Activated CD4-positive, alpha-beta T cell treated with anti-CD3 and anti-CD28 coated beads for 1 hour (primary cell): ENCODE results near the gene GPR55.
"Not testable (repeated sequence)": the region's sequence is repeated elsewhere in the genome, so short reads cannot be mapped to it uniquely, and the experiment has no call there.

ENCODE experiments used
- DNase-seq: peaks from one replicate; pipeline ENCODE4 v3.0.0-alpha.2; 2020

The GPR55 gene

DNA sequence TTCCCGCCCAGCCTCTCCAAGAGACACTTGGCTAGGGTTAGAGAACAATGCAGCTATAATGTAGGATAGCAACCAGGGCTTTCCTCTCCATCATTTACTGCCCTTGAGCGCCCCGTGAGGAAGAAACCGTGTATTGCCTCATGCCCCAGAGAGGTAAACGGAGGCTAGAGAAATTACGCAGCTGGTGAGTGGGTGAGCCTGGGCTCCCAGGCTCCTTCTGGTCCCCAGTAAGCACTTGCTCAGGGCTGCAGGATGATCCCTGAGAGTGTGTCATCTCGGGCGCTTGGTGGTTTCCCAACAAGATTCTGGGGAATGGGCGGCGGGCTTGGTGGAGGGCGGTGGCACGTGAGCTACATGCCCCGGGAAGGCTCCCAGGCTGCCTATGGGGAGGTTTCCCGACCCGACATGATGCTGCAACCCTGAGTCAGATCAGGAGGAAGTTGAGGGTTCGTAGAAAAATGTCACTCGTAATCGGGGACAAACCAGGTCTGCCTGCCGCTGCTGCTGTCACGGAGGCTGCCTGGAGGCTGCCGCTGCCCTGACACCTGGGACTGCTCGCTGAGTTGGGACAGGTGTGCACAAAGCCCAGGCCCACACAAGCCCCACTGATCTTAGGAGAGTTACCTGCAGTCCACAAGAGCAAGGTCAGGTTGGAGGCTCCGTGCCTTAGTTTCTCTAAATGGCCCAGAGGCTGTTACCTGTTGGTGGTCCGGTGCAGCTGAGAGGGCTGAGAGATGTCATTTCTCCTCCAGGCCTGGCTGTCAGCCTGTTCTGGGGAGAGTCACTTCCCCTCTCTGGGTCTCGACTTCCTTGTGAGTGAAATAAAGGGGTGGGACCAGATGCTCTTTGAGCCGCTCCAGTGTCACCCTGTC lies at the start of gene GPR55:
GPR55 (minus strand) TSS at position 773 of the 872 bp plus-strand sequence. CDS start 14,280 bp downstream, outside the sequence.
- DNase-seq = no peak

- peak; percentile 43 for DNase-seq
These were observed 49.3 kb upstream of the GPR55 start for GRCh38 chr2:230974096-230974913.

DNA sequence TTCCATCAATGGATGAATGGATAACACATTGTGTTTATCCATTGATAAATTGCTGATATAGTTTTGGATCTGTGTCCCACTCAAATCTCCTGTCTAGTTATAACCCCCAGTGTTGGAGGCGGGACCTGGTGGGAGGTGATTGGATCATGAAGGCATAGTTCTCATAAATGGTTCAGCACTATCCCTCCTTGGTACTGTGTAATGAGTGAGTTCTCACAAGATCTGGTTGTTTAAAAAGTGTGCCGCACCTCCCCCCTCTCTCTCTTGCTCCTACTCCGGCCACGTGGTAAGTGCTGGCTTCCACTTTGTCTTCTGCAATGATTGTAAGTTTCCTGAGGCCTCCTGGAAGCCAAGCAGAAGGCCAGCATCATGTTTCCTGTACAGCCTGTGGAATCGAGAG lies 47.0 kb upstream of the GPR55 start:
- DNase-seq = no peak

DNA sequence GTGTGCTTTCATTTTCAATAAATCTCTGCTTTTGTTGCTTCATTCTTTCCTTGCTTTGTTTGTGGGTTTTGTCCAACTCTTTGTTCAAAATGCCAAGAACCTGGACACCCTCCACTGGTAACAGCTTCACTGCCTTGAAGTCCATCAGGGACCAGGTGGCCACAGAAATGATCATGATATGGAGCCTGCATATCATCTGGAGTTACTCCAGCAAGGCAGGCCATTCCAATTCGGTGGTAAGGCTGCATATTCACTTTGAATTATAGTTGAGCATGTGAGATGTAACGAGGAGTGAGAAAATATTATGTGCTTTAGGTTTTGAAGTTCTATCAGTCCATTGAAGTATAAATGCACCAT lies 44.6 kb upstream of the GPR55 start:
- DNase-seq = no peak

- DNase-seq = no peak
These were observed 44.0 kb upstream of the GPR55 start for GRCh38 chr2:230968921-230969658.

DNA sequence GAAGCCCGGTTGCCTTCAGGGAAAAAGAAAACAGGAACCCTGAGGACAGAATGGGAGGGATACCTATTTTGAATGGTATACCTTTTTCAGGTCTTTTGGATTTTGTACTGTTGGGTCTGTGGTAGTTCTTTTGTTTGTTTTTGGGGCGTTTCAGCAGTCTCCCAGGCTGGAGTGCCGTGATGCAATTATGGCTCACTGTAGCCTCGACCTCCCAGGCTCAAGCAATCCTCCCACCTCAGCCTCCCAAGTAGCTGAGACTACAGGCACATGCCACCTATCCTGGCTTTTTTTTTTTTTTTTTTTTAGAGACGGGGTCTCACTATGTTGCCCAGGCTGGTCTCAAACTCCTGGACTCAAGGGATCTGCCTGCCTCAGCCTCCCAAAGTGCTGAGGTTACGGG lies 43.3 kb upstream of the GPR55 start:
- not testable (repeated sequence) for DNase-seq

DNA sequence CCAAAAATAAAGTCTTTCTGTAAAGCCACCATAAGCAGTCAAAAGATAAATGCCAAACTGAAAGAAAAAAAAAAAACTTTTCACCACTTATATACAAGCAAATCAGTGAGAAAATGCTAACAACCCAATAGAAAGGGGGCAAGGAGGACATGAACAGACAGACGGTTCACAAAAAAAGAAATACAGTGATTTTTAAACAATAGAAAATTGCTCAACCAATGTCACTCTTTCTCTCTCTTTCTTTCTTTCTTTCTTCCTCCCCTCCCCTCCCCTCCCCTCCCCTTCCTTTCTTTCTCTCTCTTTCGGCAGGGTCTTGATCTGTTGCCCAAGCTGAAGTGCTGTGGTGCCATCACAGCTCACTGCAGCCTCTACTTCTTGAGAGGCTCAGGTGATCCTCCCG lies 42.1 kb upstream of the GPR55 start:
- DNase-seq = no peak

DNA sequence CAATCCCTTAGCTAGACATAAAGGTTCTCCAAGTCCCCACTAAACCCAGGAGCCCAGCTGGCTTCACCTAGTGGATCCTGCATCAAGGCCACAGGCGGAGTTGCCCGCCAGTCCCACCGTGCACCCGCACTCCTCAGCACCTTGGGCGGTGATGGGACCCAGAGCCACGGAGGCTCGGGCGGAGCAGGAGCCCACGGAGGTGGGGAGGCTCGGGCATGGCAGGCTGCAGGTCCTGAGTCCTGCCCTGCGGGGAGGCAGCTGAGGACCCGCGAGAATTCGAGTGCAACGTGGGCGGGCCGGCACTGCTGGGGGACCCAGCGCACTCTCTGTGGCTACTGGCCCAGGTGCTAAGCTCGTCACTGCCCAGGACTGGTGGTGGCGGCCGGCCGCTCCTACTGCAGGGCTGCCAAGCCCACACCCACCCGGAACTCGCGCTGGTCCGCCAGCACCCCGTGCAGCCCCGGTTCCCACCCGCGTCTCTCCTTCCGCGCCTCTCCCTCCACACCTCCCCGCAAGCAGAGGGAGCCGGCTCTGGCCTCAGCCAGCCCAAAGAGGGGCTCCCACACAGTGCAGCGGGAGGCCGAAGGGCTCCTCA lies 39.2 kb upstream of the GPR55 start:
- no peak for DNase-seq

- DNase-seq = no peak
These were observed 36.0 kb upstream of the GPR55 start for GRCh38 chr2:230961091-230961491.

DNA sequence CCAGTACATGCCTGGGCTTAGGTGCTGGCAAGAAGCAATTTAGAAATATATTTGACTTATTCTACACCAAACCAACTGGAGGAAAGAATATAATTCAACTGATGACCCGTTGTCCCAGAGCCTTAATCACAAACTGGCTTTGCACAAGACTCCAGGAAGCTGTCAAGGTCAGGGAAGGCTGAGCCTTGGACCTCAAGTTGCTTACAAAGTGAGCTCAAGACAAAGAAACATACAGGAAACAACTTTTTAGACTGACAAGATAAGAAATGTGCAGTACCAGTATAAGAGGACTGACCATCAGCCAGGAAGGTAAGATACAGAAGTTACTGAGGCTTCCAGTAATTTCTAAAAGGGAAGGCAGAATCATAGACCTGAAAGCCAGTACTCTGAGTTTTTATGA lies 35.0 kb upstream of the GPR55 start:
- no peak for DNase-seq

DNA sequence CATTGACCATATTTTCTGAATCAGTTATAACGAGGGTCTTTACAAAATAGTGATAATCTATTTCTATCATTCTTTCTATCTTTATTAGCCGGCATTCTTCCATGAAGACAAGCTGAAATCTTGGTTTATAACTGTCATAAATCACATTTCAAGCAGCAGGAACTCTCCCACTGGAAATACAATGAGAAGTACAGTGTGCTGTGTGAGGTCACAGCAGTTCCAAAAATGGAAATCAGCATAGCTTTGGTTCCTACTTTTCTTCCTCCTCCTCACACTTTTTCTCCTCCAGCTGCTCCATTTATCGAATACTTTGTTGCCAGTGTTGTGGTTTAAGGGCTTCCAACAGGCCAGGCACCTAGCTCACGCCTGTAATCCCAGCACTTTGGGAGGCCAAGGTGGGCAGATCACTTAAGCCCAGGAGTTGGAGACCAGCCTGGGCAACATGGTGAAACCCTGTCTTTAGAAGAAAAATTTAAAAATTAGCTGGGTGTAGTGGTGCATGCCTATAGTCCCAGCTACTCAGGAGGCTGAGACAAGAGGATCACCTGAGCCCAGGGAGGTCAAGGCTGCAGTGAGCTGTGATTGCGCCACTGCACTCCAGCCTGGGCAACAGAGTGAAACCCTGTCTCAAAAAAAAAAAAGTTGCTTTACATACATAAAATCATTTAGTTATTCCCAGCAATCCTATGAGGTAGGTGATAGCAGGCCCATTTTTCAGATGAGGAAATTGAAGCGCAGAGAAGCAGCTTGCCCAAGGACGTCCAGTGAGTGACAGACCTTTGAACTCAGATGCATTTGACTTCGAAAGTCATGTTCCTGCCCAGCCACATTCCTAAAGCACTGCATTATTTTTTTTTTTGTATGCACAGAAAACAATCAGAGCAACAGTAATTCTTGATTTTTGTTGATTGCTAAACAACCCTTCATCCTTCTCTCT lies 34.0 kb upstream of the GPR55 start:
- no peak for DNase-seq

DNA sequence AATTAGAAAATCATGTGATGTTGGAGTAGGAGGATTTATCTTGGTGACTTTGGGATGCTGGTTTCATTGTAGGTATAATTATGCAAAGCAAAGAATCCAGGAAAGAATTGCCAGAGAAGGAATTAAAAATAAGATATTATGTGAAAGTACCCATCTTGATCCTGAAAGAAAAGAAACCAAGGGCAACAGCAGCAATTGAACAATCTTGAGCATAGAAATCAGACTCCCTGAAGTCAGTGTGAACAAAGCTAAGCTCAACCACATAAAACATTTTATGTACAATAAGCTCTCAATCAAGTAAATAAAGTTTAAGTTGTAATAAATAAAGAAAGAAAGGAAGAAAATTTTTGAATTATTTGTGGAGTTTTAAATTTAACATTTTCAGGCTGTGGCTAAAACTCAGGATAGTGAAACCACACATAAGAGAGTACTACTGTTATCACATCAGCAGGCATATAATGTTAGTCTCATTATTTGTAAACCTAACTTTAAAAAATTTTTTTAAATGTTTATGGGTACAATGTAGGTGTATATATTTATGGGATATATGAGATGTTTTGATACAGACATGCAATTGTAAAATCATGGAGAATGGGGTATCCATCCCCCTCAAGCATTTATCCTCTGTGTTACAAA lies 32.8 kb upstream of the GPR55 start:
- no peak for DNase-seq

DNA sequence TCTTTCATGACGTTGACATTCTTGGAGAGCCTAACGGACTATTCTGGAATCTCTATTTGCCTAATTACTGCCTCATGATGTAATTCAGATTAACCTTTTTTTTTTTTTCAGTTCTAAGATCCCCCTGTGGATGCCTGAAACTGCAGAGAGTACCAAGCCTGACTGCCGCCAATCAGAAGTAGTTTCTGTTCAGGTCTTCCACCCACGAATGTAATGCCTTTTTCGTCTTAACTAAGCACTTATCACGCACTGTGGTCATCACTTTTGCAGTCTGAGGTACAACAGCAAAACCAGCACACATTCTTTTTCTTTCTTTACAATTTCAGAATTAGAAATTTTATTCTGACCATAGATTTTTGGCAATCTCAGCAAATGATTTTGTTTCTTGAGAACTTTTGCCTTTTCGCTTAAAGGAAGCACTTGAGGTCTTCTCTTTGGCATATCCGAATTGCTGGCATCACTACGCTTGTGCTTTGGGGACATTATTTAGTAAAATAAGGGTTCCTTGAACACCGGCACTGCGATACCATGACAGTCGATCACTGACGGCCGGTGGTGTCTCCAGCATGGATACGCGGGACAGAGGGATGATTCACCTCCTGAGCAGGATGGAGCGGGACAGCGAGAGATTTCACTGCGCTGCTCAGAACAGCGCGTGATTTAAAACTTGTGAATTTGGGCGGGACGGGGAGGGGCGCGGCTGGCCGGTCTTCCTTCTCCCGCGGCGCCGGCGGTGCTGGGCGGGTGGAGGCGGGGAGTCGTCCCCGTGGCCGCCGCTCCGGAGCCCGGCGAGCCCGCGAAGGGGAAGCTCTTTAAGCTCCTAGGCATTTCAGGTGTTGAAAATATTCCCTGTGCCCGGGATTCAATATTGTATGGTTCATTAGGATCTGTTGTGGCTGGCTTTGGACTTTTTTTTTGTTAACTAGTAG lies 32.0 kb upstream of the GPR55 start:
- DNase-seq = no peak

DNA sequence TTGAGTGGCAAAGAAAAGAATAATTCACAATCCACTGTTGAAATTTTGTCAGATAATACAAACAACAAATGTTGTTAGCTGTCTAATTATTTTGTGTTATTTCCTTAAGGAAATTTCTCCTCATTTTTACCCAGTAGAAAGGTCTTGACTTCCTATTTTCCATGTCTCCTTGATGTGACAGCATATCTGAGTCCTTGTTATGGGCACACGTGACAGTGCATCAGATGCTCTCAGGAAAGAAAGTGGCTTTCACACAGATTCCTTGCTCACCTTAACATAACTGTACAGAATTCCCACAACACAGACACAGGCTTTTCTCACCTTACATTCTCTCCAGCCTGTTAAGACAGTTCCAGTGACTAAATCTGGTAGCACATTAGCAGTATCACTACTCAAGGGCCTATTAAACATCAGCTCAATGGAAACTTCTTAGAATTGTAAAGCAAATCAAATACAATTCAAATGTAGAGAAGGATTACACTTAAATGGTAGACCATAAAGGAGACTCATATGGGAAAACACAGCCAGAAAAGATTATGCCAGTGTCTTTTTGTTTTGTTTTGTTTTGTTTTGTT lies 30.2 kb upstream of the GPR55 start:
- no peak for DNase-seq

- DNase-seq = no peak
These were observed 29.7 kb upstream of the GPR55 start for GRCh38 chr2:230954746-230955145.

GRCh38 chr2:230953845-230954244 lies 28.8 kb upstream of the GPR55 start:
- DNase-seq = no peak

GRCh38 chr2:230952226-230952956 lies 27.3 kb upstream of the GPR55 start:
- no peak for DNase-seq

DNA sequence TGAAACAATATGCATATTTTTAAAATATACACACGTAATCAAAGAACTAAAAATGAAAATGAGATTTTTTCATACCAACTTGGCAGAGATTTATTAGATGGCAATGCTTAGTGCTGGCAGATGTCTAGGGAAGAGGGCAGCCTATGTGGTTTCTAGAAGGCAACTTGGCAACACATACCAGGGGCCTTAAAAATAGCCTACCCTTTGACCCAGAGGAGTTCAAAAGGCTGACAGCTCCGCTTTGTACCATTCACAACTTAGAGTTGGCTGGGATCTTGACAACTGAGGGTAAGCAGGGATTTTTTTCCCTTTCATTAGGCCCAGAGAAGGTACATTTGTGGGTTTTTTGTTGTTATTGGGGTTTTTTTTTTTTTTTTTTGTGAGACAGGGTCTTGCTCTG lies 26.4 kb upstream of the GPR55 start:
- DNase-seq = no peak

DNA sequence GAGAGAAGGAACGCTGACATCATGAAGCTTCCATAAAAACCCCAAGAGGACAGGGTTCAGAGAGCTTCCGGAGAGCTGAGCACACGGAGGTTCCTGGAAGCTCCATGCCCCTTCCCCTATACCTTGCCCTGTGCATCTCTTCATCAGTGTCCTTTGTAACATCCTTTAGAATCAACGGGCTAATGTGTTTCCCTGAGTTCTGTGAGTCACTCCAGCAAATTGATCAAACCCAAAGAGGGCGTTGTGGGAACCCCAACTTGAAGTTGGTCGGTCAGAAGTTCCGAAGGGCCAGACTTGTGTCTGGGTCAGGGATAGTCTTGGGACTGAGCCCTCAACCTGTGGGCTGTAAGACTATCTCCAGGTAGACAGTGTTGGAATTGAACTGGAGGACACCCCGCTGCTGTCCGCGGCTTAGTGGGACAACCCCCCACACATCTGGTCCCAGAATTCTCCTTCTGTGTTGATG lies 25.9 kb upstream of the GPR55 start:
- DNase-seq = no peak
